ENCODE data around the gene PTPRT.

DNA sequence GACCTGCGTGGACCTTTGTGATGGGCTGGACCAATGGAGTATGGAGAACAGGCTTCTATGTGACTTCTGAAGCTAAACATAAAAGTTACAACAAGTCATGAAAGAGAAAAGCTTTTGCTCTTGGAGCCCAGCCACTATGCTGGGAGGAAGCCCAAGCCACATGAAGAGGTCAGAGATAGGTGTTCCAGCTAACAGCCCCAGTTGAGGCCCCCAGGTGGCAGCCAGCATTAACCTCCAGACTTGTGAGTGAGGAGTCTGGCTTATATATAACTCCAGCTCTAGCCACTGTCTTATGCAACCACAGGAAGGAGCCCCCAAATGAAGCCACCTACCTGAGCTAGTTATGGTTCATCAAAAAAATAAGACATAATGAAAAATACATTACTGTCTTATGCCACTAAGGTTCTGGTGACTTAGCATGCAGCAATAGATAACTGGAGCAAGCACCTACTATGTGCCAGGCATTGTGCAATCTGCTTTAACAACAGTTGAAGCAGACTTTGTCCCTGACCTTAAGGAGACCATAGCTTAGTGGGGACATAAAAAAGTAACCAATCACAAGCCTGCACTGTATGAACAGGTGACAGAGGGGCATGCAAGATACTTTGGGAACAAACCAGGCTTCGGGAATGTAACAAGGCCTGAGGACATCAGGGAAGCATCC lies 599.6 kb downstream of the PTPRT start:
- TF ChIP-seq EZH2 (IDR thresholded peaks at IDR 0.05; ENCODE audit: low read length, missing control alignments): no peak
- TF ChIP-seq, protein P1, sequence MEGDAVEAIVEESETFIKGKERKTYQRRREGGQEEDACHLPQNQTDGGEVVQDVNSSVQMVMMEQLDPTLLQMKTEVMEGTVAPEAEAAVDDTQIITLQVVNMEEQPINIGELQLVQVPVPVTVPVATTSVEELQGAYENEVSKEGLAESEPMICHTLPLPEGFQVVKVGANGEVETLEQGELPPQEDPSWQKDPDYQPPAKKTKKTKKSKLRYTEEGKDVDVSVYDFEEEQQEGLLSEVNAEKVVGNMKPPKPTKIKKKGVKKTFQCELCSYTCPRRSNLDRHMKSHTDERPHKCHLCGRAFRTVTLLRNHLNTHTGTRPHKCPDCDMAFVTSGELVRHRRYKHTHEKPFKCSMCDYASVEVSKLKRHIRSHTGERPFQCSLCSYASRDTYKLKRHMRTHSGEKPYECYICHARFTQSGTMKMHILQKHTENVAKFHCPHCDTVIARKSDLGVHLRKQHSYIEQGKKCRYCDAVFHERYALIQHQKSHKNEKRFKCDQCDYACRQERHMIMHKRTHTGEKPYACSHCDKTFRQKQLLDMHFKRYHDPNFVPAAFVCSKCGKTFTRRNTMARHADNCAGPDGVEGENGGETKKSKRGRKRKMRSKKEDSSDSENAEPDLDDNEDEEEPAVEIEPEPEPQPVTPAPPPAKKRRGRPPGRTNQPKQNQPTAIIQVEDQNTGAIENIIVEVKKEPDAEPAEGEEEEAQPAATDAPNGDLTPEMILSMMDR (conservative IDR thresholded peaks at IDR 0.05 in 1 of 2, IDR thresholded peaks at IDR 0.05 in 1 of 2; ENCODE audit: low read depth in 1 of 2, low read length in 2 of 2): no peak
